GM23338 (cell line): ENCODE results near the gene SAA1. TPM values are rescaled to one million over a fixed set of nuclear protein-coding genes. Genes with fewer than 3 reads are reported as not detected.
A peak's percentile ranks its signal among the peaks of the same experiment; 100 is the strongest.
"Not testable (repeated sequence)": the region's sequence is repeated elsewhere in the genome, so short reads cannot be mapped to it uniquely, and the experiment has no call there.

Experiments
- ATAC-seq: fragments of 200-7000 bp; cut with Tn5 transposase; 3 replicates; pipeline ENCODE4 v1.9.1; 2020
- DNase-seq: peaks from one replicate; pipeline ENCODE4 v3.0.0-alpha.2; 2015; ENCODE audit warnings: low spot score
- H2AFZ ChIP-seq: fragments of 200-600 bp; sonication (generic); 2 replicates; pipeline ENCODE4 v1.8.0; 2016; ENCODE audit warnings: antibody characterized with exemption, mild to moderate bottlenecking, moderate library complexity
- H3F3A ChIP-seq: fragments of 200-600 bp; sonication (generic); replicated peaks from 2 replicates; pipeline ENCODE4 v1.8.0; 2017; ENCODE audit warnings: antibody characterized with exemption, mixed run types, low read depth
- H3K27ac ChIP-seq: fragments of 200-600 bp; sonication (generic); 2 replicates; pipeline ENCODE4 v1.6.1; 2016; ENCODE audit warnings: low read depth
- H3K27me3 ChIP-seq: fragments of 200-600 bp; sonication (generic); 2 replicates; pipeline ENCODE4 v1.8.0; 2016; ENCODE audit warnings: mild to moderate bottlenecking, mixed run types, moderate library complexity; ENCODE audit not compliant: insufficient read depth
- H3K36me3 ChIP-seq: fragments of 200-600 bp; sonication (generic); 2 replicates; pipeline ENCODE4 v1.8.0; 2016; ENCODE audit warnings: mild to moderate bottlenecking; ENCODE audit not compliant: insufficient read depth
- H3K4me1 ChIP-seq: fragments of 200-600 bp; sonication (generic); 2 replicates; pipeline ENCODE4 v1.8.0; 2016; ENCODE audit warnings: mild to moderate bottlenecking, moderate library complexity; ENCODE audit not compliant: insufficient read depth
- H3K4me2 ChIP-seq: fragments of 200-600 bp; sonication (generic); 2 replicates; pipeline ENCODE4 v1.7.1; 2017; ENCODE audit warnings: mixed run types
- H3K4me3 ChIP-seq: fragments of 200-600 bp; sonication (generic); 2 replicates; pipeline ENCODE4 v1.6.1; 2016; ENCODE audit warnings: mixed run types
- H3K79me2 ChIP-seq: fragments of 200-600 bp; sonication (generic); replicated peaks from 2 replicates; pipeline ENCODE4 v1.8.0; 2017; ENCODE audit warnings: mild to moderate bottlenecking; ENCODE audit not compliant: insufficient read depth
- H3K9me2 ChIP-seq: fragments of 200-600 bp; sonication (generic); 2 replicates; pipeline ENCODE4 v1.8.0; 2017; ENCODE audit not compliant: insufficient read depth
- H4K20me1 ChIP-seq: fragments of 200-600 bp; sonication (generic); replicated peaks from 2 replicates; pipeline ENCODE4 v1.8.0; 2017; ENCODE audit warnings: mild to moderate bottlenecking; ENCODE audit not compliant: insufficient read depth
- H3K27ac Mint-ChIP-seq: 2 replicates; pipeline ENCODE4 v1.8.0; 2020; ENCODE audit warnings: inconsistent platforms, mild to moderate bottlenecking, moderate library complexity, mixed read lengths
- H3K27me3 Mint-ChIP-seq: 3 replicates; pipeline ENCODE4 v1.8.0; 2022; ENCODE audit warnings: low read depth, mild to moderate bottlenecking, moderate library complexity, mixed read lengths, inconsistent platforms; ENCODE audit not compliant: insufficient read depth, poor library complexity
- H3K36me3 Mint-ChIP-seq: 3 replicates; pipeline ENCODE4 v1.8.0; 2021; ENCODE audit warnings: low read depth, mild to moderate bottlenecking, inconsistent platforms, moderate library complexity, mixed read lengths
- H3K4me1 Mint-ChIP-seq: 3 replicates; pipeline ENCODE4 v1.8.0; 2020; ENCODE audit warnings: mild to moderate bottlenecking, inconsistent platforms, mixed read lengths
- H3K4me3 Mint-ChIP-seq: 3 replicates; pipeline ENCODE4 v1.8.0; 2021; ENCODE audit warnings: moderate library complexity, mild to moderate bottlenecking, inconsistent platforms, mixed read lengths
- H3K9me3 Mint-ChIP-seq: 3 replicates; pipeline ENCODE4 v1.8.0; 2020; ENCODE audit warnings: moderate library complexity, mild to moderate bottlenecking, inconsistent platforms, mixed read lengths
- CREB1 ChIP-seq: fragments of 250-450 bp; sonication (Bioruptor Pico); IDR thresholded peaks from 2 replicates; pipeline ENCODE4 v1.5.0; 2020; ENCODE audit warnings: low read depth, mild to moderate bottlenecking, moderate library complexity
- EZH2 ChIP-seq: fragments of 200-600 bp; sonication (generic); IDR thresholded peaks from one replicate; pipeline ENCODE4 v1.8.0; 2017; ENCODE audit warnings: antibody characterized with exemption, mild to moderate bottlenecking, low read depth; ENCODE audit not compliant: unreplicated experiment
- ZNF114 ChIP-seq: fragments of 250-450 bp; sonication (Bioruptor Pico); IDR thresholded peaks from 2 replicates; pipeline ENCODE4 v1.5.0; 2020; ENCODE audit warnings: mild to moderate bottlenecking, moderate library complexity
- ZNF331 ChIP-seq: fragments of 250-450 bp; sonication (Bioruptor Pico); IDR thresholded peaks from 2 replicates; pipeline ENCODE4 v1.5.0; 2020; ENCODE audit warnings: low read depth, mild to moderate bottlenecking, moderate library complexity
- polyA plus RNA-seq: library from polyadenylated mRNA; unstranded; fragments of >200 nt; fragmentation: Nextera tagmentation; extraction: Ambion mirVana; gene quantifications from 2 replicates; pipeline ENCODE4 v1.2.1, GENCODE V29; 2016
- total RNA-seq: library from RNA; depleted of rRNA; stranded (reverse); fragments of >200 nt; shearing (Covaris generic); gene quantifications from 2 replicates; pipeline ENCODE4 v1.2.3, GENCODE V29; 2014
- TF ChIP-seq, protein P1 (sequence below): IDR thresholded peaks from one replicate; pipeline ENCODE4 v1.6.1; 2018; ENCODE audit warnings: antibody characterized with exemption; ENCODE audit not compliant: unreplicated experiment
- TF ChIP-seq, protein P2 (sequence below), 2 experiments: fragments of 200-600 bp in 1 of 2; sonication (generic) in 1 of 2; conservative IDR thresholded peaks; 2 replicates each; pipeline versions ENCODE4 v1.5.1 to v1.6.1; 2016 to 2017; ENCODE audit warnings: antibody characterized with exemption in 2 of 2, low read depth in 2 of 2, mild to moderate bottlenecking in 2 of 2, moderate library complexity in 1 of 2
- TF ChIP-seq, protein P3 (sequence below): IDR thresholded peaks from 2 replicates; pipeline ENCODE4 v1.6.1; 2016; ENCODE audit warnings: antibody characterized with exemption

SAA1 gene
- total and polyA plus RNA-seq, 2 experiments from 2014 or later, result not detected

DNA sequence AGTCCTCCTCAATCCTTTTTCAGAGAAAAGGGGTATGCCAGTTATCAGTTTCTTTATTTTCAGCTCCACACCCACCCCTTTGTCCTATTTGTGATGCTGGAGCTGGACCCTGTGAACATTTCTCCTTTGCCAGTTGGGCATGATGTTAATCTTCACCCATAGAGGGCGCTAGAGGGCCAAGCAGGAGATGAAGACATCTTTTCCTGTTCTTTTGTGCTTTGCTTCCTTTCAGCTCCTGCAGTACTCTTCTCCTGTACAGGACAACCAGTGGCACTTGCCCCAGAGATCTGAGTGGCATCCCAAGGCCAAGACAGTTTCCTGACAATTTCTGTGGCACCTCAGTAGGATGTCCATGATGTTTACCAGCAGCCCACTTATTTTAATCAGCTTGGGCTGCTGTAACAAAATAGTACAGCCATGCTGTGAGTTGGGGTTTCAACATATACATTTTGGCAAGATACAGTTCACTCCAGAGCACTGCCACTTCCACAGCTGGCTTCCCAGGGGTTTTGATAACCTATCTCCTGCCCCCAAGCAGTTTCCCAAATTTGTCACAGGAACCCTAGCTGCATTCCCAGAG lies 22.2 kb upstream of the SAA1 start:
- ATAC-seq (peak; percentile 80), DNase-seq (peak; percentile 88)
- H4K20me1 ChIP-seq, result no peaks in the 10 kb centered on the region
- H3K4me3 Mint-ChIP-seq, result no peak overlapping the region
- no peaks in the 10 kb centered on the region for H3K36me3 Mint-ChIP-seq
- H3K4me1 Mint-ChIP-seq, result no peaks in the 10 kb centered on the region
- H2AFZ ChIP-seq, result peak overlapping the region; percentile 83; the same call in 1 of the 2 replicates
- H3K27me3 Mint-ChIP-seq, result peaks cover 7% of the 10 kb centered on the region
- H3K9me3 Mint-ChIP-seq, result peaks cover 2% of the 10 kb centered on the region; the same call in 2 of the 3 replicates
- H3K4me2 ChIP-seq, result no peak overlapping the region
- no peaks in the 10 kb centered on the region for H3K79me2 ChIP-seq
- no peak overlapping the region for H3K27ac Mint-ChIP-seq
- TF ChIP-seq, protein P1, sequence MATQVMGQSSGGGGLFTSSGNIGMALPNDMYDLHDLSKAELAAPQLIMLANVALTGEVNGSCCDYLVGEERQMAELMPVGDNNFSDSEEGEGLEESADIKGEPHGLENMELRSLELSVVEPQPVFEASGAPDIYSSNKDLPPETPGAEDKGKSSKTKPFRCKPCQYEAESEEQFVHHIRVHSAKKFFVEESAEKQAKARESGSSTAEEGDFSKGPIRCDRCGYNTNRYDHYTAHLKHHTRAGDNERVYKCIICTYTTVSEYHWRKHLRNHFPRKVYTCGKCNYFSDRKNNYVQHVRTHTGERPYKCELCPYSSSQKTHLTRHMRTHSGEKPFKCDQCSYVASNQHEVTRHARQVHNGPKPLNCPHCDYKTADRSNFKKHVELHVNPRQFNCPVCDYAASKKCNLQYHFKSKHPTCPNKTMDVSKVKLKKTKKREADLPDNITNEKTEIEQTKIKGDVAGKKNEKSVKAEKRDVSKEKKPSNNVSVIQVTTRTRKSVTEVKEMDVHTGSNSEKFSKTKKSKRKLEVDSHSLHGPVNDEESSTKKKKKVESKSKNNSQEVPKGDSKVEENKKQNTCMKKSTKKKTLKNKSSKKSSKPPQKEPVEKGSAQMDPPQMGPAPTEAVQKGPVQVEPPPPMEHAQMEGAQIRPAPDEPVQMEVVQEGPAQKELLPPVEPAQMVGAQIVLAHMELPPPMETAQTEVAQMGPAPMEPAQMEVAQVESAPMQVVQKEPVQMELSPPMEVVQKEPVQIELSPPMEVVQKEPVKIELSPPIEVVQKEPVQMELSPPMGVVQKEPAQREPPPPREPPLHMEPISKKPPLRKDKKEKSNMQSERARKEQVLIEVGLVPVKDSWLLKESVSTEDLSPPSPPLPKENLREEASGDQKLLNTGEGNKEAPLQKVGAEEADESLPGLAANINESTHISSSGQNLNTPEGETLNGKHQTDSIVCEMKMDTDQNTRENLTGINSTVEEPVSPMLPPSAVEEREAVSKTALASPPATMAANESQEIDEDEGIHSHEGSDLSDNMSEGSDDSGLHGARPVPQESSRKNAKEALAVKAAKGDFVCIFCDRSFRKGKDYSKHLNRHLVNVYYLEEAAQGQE, result no peak
- TF ChIP-seq, protein P2, sequence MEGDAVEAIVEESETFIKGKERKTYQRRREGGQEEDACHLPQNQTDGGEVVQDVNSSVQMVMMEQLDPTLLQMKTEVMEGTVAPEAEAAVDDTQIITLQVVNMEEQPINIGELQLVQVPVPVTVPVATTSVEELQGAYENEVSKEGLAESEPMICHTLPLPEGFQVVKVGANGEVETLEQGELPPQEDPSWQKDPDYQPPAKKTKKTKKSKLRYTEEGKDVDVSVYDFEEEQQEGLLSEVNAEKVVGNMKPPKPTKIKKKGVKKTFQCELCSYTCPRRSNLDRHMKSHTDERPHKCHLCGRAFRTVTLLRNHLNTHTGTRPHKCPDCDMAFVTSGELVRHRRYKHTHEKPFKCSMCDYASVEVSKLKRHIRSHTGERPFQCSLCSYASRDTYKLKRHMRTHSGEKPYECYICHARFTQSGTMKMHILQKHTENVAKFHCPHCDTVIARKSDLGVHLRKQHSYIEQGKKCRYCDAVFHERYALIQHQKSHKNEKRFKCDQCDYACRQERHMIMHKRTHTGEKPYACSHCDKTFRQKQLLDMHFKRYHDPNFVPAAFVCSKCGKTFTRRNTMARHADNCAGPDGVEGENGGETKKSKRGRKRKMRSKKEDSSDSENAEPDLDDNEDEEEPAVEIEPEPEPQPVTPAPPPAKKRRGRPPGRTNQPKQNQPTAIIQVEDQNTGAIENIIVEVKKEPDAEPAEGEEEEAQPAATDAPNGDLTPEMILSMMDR (conservative IDR thresholded peaks at IDR 0.05; ENCODE audit: low read depth in 2 of 2), result peak; percentile 86 to 93
- no peaks in the 10 kb centered on the region for H3F3A ChIP-seq
- H3K4me3 ChIP-seq, result no peak overlapping the region
- no peaks in the 10 kb centered on the region for H3K27me3 ChIP-seq
- H3K36me3 ChIP-seq, result no peaks in the 10 kb centered on the region
- H3K4me1 ChIP-seq, result no peaks in the 10 kb centered on the region
- no peak overlapping the region for H3K27ac ChIP-seq
- H3K9me2 ChIP-seq, result no peaks in the 10 kb centered on the region

DNA sequence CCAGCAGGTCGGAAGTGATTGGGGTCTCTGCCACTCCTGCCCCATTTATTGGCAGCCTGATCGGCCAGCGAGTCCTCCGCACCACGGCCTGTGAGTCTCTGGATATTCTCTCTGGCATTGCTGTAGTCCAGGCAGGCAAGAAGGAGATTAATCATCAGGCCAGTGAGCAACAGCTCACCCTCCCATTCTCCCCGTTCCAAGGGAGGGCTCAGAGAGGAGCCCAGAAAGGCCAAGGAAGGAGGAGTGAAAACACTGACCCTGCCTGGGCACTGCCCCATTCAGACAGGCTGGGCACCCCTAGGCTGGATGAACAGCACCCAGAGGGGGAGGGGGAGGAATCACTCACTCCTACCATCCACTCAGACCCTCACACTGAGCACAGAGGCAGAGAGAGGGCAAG lies 20.7 kb upstream of the SAA1 start:
- H3K27me3 ChIP-seq, result no peaks in the 10 kb centered on the region
- no peaks in the 10 kb centered on the region for H3K4me1 ChIP-seq
- H3K9me2 ChIP-seq, result no peaks in the 10 kb centered on the region
- H3K27ac ChIP-seq, result no peak overlapping the region
- H3K4me2 ChIP-seq, result no peak overlapping the region
- peaks cover 7% of the 10 kb centered on the region for H3K27me3 Mint-ChIP-seq
- no peaks in the 10 kb centered on the region for H3K4me1 Mint-ChIP-seq
- ATAC-seq (no peak), DNase-seq (no peak)
- no peak overlapping the region for H3K4me3 ChIP-seq
- H4K20me1 ChIP-seq, result no peaks in the 10 kb centered on the region
- TF ChIP-seq ZNF331 (CRISPR knock-in tag) (no peak), CREB1 (CRISPR knock-in tag) (no peak), ZNF114 (CRISPR knock-in tag) (no peak), EZH2 (no peak)
- TF ChIP-seq, protein P3, sequence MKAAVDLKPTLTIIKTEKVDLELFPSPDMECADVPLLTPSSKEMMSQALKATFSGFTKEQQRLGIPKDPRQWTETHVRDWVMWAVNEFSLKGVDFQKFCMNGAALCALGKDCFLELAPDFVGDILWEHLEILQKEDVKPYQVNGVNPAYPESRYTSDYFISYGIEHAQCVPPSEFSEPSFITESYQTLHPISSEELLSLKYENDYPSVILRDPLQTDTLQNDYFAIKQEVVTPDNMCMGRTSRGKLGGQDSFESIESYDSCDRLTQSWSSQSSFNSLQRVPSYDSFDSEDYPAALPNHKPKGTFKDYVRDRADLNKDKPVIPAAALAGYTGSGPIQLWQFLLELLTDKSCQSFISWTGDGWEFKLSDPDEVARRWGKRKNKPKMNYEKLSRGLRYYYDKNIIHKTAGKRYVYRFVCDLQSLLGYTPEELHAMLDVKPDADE, result no peak
- no peak overlapping the region for H3K4me3 Mint-ChIP-seq
- H3K27ac Mint-ChIP-seq, result no peak overlapping the region
- no peak overlapping the region for H2AFZ ChIP-seq
- H3K36me3 ChIP-seq, result no peaks in the 10 kb centered on the region
- H3K36me3 Mint-ChIP-seq, result no peaks in the 10 kb centered on the region
- no peaks in the 10 kb centered on the region for H3K79me2 ChIP-seq
- H3K9me3 Mint-ChIP-seq, result peaks cover 2% of the 10 kb centered on the region; the same call in 2 of the 3 replicates
- H3F3A ChIP-seq, result no peaks in the 10 kb centered on the region

DNA sequence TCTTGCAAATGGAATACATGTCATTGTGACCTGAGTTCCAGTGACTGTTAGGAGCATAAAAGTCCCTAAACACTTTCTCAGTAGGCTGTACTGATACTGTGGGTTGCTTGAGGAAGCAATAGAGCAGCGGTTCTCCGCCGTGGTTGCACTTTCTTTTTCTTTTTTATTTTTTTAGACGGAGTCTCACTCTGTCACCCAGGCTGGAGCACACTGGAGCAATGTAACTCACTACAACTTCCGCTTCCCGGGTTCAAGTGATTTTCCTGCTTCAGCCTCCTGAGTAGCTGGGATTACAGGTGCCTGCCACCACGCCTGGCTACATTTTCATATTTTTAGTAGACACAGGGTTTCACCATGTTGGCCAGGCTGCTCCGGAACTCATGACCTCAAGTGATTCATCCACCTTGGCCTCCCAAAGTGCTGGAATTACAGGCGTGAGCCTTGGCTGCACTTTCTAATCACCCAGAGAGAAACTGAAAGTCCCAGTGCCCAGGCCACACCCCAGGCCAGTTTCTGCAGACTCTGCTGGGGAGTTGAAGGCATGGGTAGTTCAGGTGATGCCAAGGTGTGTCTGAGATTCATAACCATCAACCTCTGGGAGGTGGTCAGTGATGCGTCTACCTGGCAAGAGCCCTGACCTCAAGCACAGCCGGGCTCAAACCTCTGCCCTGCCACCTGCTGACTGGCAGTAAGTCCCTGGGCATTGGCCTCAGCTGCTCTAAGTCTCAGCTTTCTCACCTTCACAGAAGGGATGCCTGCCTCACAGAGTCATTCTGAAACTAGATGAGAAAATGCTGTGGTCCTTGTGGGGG lies 19.5 kb upstream of the SAA1 start:
- not testable (repeated sequence) for H2AFZ ChIP-seq, H4K20me1 ChIP-seq, H3K4me2 ChIP-seq, H3K27ac Mint-ChIP-seq, H3K27me3 Mint-ChIP-seq, H3K4me1 ChIP-seq, DNase-seq, H3K4me3 ChIP-seq, H3K9me2 ChIP-seq, H3K36me3 Mint-ChIP-seq, H3K79me2 ChIP-seq, H3K4me1 Mint-ChIP-seq, H3K27ac ChIP-seq, H3K27me3 ChIP-seq, H3K4me3 Mint-ChIP-seq, H3K9me3 Mint-ChIP-seq, H3F3A ChIP-seq, H3K36me3 ChIP-seq
- peak; percentile 31; the same call in 2 of the 3 replicates for ATAC-seq

DNA sequence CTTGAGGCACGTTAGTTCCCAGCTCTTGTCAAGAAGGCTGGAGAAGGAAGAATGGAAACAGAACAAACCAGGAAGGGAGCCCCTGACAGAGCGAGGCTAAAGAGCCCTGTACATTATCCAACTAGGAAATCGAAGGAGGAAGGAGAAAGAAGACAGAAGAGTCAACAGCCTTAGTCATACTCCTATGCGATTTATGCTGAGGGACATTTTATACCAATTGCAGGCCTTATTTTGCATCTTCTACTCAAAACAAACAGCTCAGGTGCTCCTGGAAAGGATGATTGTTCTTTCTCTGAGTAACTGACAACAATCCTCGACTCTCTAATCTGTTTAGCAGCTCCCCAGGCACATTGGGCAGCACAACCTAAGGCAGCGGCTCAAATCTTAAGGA lies 18.9 kb upstream of the SAA1 start:
- not testable (repeated sequence) for H3K4me1 Mint-ChIP-seq, H3K4me2 ChIP-seq, H3K9me2 ChIP-seq, H3K4me1 ChIP-seq, DNase-seq, H3F3A ChIP-seq, ATAC-seq, H3K79me2 ChIP-seq, H3K4me3 ChIP-seq, H3K27me3 Mint-ChIP-seq, H3K36me3 ChIP-seq, H3K27ac ChIP-seq, H3K36me3 Mint-ChIP-seq, H3K27me3 ChIP-seq, H4K20me1 ChIP-seq, H3K27ac Mint-ChIP-seq, H2AFZ ChIP-seq, H3K9me3 Mint-ChIP-seq, H3K4me3 Mint-ChIP-seq
